ENCODE measurements around the gene VMP1.

GRCh38 chr17:59793205-59793604, 85.8 kb downstream of the VMP1 start:
- TF ChIP-seq CTCF (IDR thresholded peaks at IDR 0.05) (no peak), POLR2A (IDR thresholded peaks at IDR 0.05) (no peak), POLR2AphosphoS5 (IDR thresholded peaks at IDR 0.05) (no peak)
